Measurements from ENCODE around the gene SHCBP1L. TPM values are rescaled to one million over a fixed set of nuclear protein-coding genes. Genes with fewer than 3 reads are reported as not detected.

Gene SHCBP1L
- total RNA-seq, 1 donor from 2014 or later: not detected

- H3K36me3 ChIP-seq: peaks cover 96% of the 10 kb centered on the region
- Mint-ChIP-seq H3K4me1 (no peaks in the 10 kb centered on the region), H3K4me3 (no peak overlapping the region), H3K36me3 (peaks cover 57% of the 10 kb centered on the region), H3K27ac (peak overlapping the region; percentile 62), H3K9me3 (no peaks in the 10 kb centered on the region), H3K27me3 (ENCODE audit: insufficient read depth, low read depth) (no peaks in the 10 kb centered on the region)
- peaks cover 59% of the 10 kb centered on the region for H3F3A ChIP-seq (ENCODE audit: low read depth)
- H3K4me2 ChIP-seq: no peak overlapping the region
- TF ChIP-seq EZH2 (IDR thresholded peaks at IDR 0.05) (no peak), CTCF (IDR thresholded peaks at IDR 0.05) (no peak), EZH2phosphoT487 (IDR thresholded peaks at IDR 0.05) (no peak)
- no peak for DNase-seq (ENCODE audit: low spot score)
- no peaks in the 10 kb centered on the region for H3K9me3 ChIP-seq (ENCODE audit: low read depth)
- H3K27ac ChIP-seq: no peak overlapping the region
- H3K4me1 ChIP-seq: no peaks in the 10 kb centered on the region
- H3K4me3 ChIP-seq: no peak overlapping the region
- peaks cover 84% of the 10 kb centered on the region for H4K20me1 ChIP-seq (ENCODE audit: low read depth)
- H3K9ac ChIP-seq: no peak overlapping the region
- no peak overlapping the region for H2AFZ ChIP-seq (replicated peaks)
- H3K27me3 ChIP-seq: no peaks in the 10 kb centered on the region
- H3K79me2 ChIP-seq (ENCODE audit: low read depth): peaks cover 97% of the 10 kb centered on the region
Measured at GRCh38 chr1:182863940-182864339, 89.0 kb downstream of the SHCBP1L start.

- Histone ChIP-seq H4K20me1 (ENCODE audit: low read depth) (peaks cover 88% of the 10 kb centered on the region), H3K79me2 (ENCODE audit: low read depth) (peaks cover 99% of the 10 kb centered on the region), H3K9me3 (ENCODE audit: low read depth) (no peaks in the 10 kb centered on the region), H3K4me3 (no peak overlapping the region), H3K9ac (no peak overlapping the region), H3F3A (ENCODE audit: low read depth) (peaks cover 51% of the 10 kb centered on the region), H3K27me3 (no peaks in the 10 kb centered on the region), H3K4me1 (no peaks in the 10 kb centered on the region), H3K4me2 (no peak overlapping the region), H3K27ac (no peak overlapping the region), H3K36me3 (peaks cover 96% of the 10 kb centered on the region), H2AFZ (replicated peaks) (no peak overlapping the region)
- no peak overlapping the region for H3K4me3 Mint-ChIP-seq
- H3K27me3 Mint-ChIP-seq (ENCODE audit: insufficient read depth, low read depth): no peaks in the 10 kb centered on the region
- H3K36me3 Mint-ChIP-seq: peaks cover 64% of the 10 kb centered on the region
- no peak for DNase-seq (ENCODE audit: low spot score)
- no peak overlapping the region for H3K27ac Mint-ChIP-seq
- TF ChIP-seq EZH2 (IDR thresholded peaks at IDR 0.05) (no peak), EZH2phosphoT487 (IDR thresholded peaks at IDR 0.05) (no peak), CTCF (IDR thresholded peaks at IDR 0.05) (no peak)
- H3K4me1 Mint-ChIP-seq: no peaks in the 10 kb centered on the region
- no peaks in the 10 kb centered on the region for H3K9me3 Mint-ChIP-seq
Measured at GRCh38 chr1:182862827-182863226, 90.1 kb downstream of the SHCBP1L start.

- Histone ChIP-seq H3K4me3 (no peak overlapping the region), H3F3A (ENCODE audit: low read depth) (peaks cover 47% of the 10 kb centered on the region), H3K4me1 (no peaks in the 10 kb centered on the region), H2AFZ (replicated peaks) (no peak overlapping the region), H3K79me2 (ENCODE audit: low read depth) (peaks cover 100% of the 10 kb centered on the region), H3K9ac (no peak overlapping the region), H3K9me3 (ENCODE audit: low read depth) (no peaks in the 10 kb centered on the region), H3K4me2 (no peak overlapping the region), H4K20me1 (ENCODE audit: low read depth) (peaks cover 86% of the 10 kb centered on the region), H3K36me3 (peaks cover 96% of the 10 kb centered on the region), H3K27me3 (no peaks in the 10 kb centered on the region), H3K27ac (no peak overlapping the region)
- peaks cover 65% of the 10 kb centered on the region for H3K36me3 Mint-ChIP-seq
- H3K27me3 Mint-ChIP-seq (ENCODE audit: insufficient read depth, low read depth): no peaks in the 10 kb centered on the region
- DNase-seq (ENCODE audit: low spot score): no peak
- H3K27ac Mint-ChIP-seq: no peak overlapping the region
- no peaks in the 10 kb centered on the region for H3K4me1 Mint-ChIP-seq
- no peak overlapping the region for H3K4me3 Mint-ChIP-seq
- TF ChIP-seq CTCF (IDR thresholded peaks at IDR 0.05): no peak
- no peaks in the 10 kb centered on the region for H3K9me3 Mint-ChIP-seq
Measured at GRCh38 chr1:182861994-182862393, 91.0 kb downstream of the SHCBP1L start.

Data from neural progenitor cell (in vitro differentiated cells).